Measurements from ENCODE around the gene GPAM.

Gene GPAM

DNA sequence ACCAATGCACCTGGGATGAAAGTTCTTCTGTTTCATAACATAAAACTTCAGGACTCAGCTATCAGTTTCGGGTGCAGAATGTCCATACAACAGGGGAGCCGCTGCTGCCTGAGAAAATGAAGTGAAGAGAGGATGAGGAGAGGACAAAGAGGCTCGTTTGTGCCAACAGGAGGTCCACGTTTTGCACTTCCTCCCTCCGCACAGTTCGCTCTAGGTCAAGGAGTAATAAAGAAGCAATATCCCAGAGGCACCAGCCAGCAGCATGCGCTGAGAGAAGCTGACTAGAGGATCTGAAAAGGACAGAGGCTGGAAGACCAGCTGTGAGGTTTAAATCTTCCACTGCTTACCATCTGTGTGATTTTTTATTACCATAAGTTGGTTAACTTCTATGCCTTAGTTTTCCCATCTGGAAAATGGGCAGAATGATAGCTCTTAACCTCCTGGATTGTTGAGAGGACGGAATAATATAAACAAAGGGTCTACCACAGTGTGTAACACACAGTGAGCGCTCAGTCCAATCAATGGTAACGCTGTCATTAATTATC is 709 bp downstream of the GPAM start:
- no peak for DNase-seq (ENCODE audit: low read depth in 2 of 2, low spot score in 1 of 2)

- no peak for DNase-seq (ENCODE audit: low read depth in 2 of 2, low spot score in 1 of 2)
Measured at GRCh38 chr10:112177247-112177646, 6.3 kb downstream of the GPAM start.

DNA sequence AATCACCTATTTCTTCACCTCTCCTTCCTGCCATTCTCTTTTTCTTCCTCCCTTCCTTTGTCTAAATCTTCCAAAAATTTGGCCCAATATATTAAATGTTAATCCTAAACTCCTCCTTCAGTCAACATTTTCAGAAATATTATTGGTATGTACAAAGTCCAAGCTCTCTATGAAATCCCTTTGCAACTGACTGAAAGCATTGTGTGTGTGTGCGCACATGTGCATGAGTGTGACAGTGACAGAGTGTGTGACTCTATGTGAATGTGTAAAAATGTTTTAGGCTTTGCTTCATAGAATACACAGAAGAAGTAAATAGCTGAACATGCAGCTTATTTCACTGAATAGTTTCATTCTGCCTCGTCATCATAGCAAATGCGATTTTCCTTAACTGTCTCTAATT is 7.0 kb downstream of the GPAM start:
- no peak for DNase-seq (ENCODE audit: low read depth in 2 of 2, low spot score in 1 of 2)

DNA sequence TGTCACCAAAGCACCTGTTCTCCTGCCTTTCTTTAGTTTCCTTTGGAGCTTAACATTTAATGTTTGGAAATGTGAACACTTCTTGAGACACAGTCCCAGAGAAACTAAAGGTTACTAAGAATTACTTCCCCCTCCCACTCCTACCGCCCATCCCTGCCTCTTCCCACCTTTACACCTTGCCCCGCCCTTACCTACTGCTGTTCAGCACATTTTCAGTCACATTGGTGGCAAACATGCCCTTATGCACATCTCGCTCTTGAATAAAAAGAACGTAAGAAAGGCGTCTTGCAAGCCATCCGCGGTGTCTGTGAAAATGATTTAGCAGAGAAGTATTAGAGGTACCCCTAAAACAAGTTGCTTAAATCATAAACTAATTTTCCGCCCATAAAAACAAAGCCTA is 8.2 kb downstream of the GPAM start:
- DNase-seq (ENCODE audit: low read depth in 2 of 2, low spot score in 1 of 2), result no peak

- no peak for DNase-seq (ENCODE audit: low read depth in 2 of 2, low spot score in 1 of 2)
Measured at GRCh38 chr10:112173206-112173605, 10.4 kb downstream of the GPAM start.

GRCh38 chr10:112168733-112169132 is 14.8 kb downstream of the GPAM start:
- no peak for DNase-seq (ENCODE audit: low read depth in 2 of 2, low spot score in 1 of 2)

DNA sequence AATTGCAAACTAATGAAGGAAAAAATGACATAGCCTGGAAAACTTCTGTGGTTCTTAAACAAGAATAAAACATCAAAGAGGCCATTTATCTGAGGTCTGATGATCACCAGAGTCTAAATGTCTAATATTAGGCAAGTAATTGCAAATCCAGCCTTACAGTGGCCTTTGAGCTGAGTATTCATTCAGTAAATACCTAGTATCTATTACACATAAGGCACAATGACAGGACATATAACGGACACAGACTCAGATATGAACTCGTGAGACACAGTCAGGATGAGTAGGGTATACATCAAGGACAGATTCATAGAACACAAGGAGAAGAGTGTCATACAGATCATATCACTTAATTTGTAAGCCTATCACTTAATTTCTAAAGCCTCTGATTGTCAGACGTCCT is 16.8 kb downstream of the GPAM start:
- DNase-seq (ENCODE audit: low read depth in 2 of 2, low spot score in 1 of 2), result no peak

- no peak for DNase-seq (ENCODE audit: low read depth in 2 of 2, low spot score in 1 of 2)
Measured at GRCh38 chr10:112161757-112162518, 21.6 kb downstream of the GPAM start.

DNA sequence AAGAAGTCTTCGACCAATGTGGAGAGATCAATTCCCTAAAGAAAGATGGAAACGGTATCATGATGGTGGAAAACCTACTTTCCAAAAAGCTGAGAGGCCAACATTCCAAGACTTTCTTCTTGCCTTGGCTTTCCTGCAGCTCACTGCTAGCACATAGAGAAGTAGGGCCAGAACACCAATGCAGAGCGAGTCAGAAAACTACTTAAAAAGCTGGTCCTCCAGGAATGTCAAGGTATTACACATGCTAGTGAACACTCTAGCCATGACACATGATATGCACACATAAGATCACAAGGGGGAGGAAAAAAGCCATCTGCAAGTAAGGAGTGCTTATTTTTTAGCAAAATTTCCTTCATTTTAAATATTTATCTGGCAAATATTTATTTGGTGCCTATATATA is 22.7 kb downstream of the GPAM start:
- DNase-seq (ENCODE audit: low read depth in 2 of 2, low spot score in 1 of 2), result no peak

GRCh38 chr10:112159469-112159868 is 24.1 kb downstream of the GPAM start:
- DNase-seq (ENCODE audit: low read depth in 2 of 2, low spot score in 1 of 2), result no peak

GRCh38 chr10:112151524-112152039 is 32.0 kb downstream of the GPAM start:
- DNase-seq (ENCODE audit: low read depth in 2 of 2, low spot score in 1 of 2), result no peak

DNA sequence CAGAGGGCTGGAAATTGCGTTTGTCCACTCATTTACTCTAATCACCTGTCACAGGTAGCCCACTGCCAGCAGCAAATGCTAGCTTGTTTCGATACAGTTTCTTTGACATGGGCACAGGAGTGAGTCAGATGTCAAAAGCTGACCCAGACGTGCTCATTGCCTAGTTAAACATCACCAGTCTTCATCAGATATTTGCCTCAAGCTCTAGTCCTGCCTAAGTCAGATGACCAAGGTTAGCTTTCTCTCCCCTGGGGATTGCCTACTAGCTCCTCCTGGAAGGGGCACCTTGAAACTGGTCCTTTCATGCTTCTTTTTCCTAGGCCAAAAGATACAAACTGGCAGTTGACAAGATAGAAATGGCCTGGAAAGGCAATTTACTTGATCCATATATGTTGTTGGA is 35.2 kb downstream of the GPAM start:
- DNase-seq (ENCODE audit: low read depth in 2 of 2, low spot score in 1 of 2), result no peak

GRCh38 chr10:112146799-112147198 is 36.8 kb downstream of the GPAM start:
- no peak for DNase-seq (ENCODE audit: low read depth in 2 of 2, low spot score in 1 of 2)

DNA sequence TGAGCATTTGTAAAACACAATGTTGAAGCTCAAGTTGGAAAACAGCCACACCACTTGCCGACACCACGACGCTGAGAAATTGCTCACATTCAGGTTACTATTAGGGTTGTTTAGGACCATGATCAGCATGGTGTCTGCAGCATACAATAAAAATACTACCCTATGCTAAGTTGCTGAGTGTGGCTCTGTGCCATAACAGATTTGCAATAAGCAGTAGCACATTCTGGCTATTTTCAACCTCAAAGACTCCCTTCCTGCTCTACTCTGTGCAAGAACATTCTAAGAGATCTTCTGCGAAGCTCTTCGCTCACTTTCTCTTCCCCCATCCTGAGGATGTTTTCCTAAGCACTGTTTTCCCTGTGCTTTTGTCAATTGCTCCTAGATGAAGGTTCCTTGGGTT is 38.3 kb downstream of the GPAM start:
- DNase-seq (ENCODE audit: low read depth in 2 of 2, low spot score in 1 of 2), result no peak

DNA sequence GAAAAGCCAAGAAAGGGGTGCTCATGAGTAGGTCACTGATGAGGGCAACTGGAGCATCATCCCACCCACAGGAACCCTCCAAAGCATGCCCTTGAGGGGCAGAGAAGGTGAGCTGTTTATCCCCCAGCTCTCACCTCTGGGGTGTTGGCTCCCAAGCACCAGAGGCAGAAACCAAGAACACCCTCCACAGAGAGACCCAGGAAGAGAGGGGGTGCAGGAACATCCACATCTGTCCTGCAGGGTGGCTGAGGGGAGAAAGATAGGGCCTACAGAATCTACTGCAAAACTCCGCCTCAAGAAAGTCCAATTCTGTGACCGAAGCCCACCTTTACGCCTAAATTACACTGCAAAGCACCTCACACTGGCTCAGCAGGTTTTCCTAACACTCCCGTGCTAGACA is 40.1 kb downstream of the GPAM start:
- no peak for DNase-seq (ENCODE audit: low read depth in 2 of 2, low spot score in 1 of 2)

DNA sequence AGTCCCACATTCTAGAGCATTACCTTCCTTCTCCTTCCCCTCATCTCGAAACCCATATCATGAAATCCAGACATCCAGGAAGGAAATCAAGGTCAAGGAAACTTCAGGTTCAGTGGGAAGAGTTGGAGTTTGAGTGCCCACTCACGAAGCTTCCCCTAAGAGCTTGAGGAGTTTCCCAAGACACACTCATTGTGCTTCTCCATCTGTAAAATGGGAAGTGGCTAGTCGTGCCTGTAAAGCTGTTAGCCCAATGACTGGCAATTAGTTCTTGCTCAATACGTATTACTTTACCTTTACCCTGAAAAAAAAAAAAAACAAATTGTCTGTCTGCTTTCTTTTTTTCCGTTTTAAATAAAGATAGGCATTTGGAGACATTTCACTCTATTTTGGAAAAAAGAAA is 42.3 kb downstream of the GPAM start:
- DNase-seq (ENCODE audit: low read depth in 2 of 2, low spot score in 1 of 2), result no peak

GRCh38 chr10:112140110-112140970 is 43.2 kb downstream of the GPAM start:
- peak in 1 of 2 donors; percentile 33 for DNase-seq (ENCODE audit: low read depth in 2 of 2, low spot score in 1 of 2)

DNA sequence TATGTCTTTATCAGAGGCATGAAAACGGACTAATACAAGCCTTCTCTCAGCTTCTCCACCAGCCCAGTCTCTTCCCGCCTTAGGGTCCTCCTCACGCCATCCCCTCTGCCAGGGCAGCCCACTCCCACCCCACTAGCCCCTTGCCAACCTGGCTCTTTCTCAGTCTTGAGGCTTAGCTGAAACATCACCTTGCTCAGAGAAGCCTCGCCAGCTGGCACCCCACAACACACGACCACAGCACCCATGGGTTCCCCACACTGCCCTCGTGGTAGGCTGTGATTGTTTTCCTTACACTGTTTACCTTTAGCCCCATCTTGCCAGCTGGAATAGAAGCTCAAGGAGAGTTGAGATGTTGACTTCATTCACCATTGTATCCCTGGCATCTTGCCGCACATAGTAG is 44.4 kb downstream of the GPAM start:
- no peak for DNase-seq (ENCODE audit: low read depth in 2 of 2, low spot score in 1 of 2)

DNA sequence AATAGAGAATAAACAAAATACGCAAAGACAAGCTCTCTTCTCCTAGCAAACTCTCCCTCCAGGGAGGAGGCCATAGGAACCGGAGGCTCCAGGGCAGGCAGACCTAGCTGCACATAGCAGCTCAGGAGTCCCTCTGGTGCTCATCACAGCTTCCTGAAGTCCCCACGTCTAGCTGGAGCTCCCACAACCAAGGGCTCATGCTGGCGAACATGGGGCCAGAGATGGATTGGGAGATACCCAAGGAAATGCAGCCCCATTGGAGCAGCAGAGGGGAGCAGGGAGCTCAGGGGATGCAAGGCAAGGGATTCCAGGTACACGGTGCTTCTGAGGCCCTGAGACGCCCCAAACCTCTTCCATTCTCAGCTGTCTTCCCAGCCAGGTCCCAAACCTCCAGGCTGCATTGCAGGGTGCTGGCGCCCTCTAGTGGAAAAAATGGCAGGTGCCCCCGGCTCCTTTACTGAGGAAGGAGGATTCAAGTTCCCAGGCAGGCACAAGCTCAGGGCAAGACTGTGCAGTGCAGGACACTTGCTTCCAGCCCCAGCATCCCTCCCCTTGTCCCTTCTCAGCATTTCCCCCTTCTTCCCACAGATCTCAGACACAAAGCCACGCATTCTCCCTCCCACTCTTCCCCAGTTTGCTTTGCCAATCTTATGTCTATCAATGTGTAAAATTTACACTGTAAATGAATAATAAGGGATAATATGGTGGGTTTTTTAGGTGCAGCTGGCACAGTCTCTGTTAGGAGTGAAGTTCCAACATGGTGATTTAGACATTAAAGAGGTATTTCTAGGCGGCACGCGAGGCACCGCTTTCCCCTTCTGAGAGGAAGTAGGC is 46.2 kb downstream of the GPAM start:
- peak; percentile 21 to 32 for DNase-seq (ENCODE audit: low read depth in 2 of 2, low spot score in 1 of 2)

DNA sequence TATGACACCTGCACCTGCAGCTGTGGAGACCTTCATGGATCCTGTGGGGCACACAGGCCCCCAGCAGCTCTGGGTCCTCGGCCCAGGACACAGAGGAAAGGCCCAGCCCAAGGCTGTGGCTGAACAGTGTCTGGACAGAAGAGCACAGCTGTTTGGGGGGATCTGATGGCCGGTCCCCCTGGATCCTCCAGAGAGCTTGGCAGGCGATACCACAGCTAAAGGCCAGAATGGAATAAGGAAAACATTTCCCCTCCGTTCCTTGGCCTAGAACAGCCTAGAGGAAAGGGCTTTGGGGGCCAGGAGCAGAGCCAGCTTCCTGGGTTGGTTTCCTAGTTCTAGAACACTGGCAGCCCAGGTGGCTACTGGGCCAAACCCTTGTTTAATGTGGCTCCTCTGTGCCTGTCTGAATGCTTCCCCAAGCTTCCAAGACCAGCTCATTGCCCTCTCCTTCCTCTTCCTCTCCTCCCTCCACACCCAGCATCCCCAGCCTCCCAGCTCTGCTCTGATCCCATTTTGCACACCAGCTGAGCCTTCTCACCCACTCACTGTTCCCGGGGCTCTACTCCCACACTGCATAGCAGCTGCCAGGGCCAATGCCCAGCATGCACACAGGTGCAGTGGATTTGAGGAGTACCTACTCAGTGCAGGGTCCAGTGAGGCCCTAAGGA is 46.9 kb downstream of the GPAM start:
- DNase-seq (ENCODE audit: low read depth in 2 of 2, low spot score in 1 of 2), result no peak

DNA sequence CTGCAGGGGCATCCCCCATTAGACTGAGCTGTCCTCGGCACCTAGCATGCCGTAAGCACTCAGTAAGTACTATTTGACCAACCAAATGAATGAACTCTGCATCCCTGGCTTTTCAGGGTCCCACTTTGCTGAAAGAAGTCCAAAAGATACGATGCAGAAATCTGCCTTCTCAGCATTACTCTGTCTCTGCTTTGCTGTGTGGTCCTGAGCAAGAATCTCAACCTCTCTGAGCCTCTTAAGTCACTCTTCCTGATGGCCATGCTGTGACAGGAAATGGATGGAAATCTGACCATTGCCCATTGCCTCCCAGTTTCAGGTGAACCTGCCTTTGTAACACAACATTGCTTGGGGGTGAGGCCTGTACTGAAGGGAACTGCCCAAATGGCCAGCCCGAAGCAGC is 48.0 kb downstream of the GPAM start:
- DNase-seq (ENCODE audit: low read depth in 2 of 2, low spot score in 1 of 2), result no peak
